Vagina (tissue), 2 donors: ENCODE results near the gene UBXN2A. TPM values are rescaled to one million over a fixed set of nuclear protein-coding genes. Genes with fewer than 3 reads are reported as not detected.

Experiments
- DNase-seq, 2 donors: peaks; one replicate each; pipeline ENCODE4 v3.0.0-alpha.2; 2017; ENCODE audit errors: extremely low spot score in 2 of 2
- H3K27ac ChIP-seq: fragments of 200-600 bp; sonication (generic); one replicate; pipeline ENCODE4 v1.5.1; 2019
- H3K27me3 ChIP-seq: fragments of 200-600 bp; sonication (generic); one replicate; pipeline ENCODE4 v1.5.1; 2019
- H3K36me3 ChIP-seq, 2 donors: fragments of 200-600 bp; sonication (generic); one replicate each; pipeline ENCODE4 v1.5.1; 2017 to 2019
- H3K4me1 ChIP-seq: fragments of 200-600 bp; sonication (generic); one replicate; pipeline ENCODE4 v1.5.1; 2019
- H3K4me3 ChIP-seq, 2 donors: fragments of 200-600 bp; sonication (generic); 1 replicate in 1 of 2; 2 replicates in 1 of 2; pipeline ENCODE4 v1.5.1; 2016 to 2019
- H3K9me3 ChIP-seq: fragments of 200-600 bp; sonication (generic); one replicate; pipeline ENCODE4 v1.5.1; 2019
- CTCF ChIP-seq, 3 experiments: fragments of 450-650 bp in 2 of 3; fragments of 200-600 bp in 1 of 3; sonication (generic) in 1 of 3; IDR thresholded peaks; one replicate each; pipeline ENCODE4 v1.5.1; 2017 to 2019; ENCODE audit warnings: antibody characterized with exemption in 3 of 3, mild to moderate bottlenecking in 2 of 3, moderate library complexity in 2 of 3
- POLR2A ChIP-seq, 2 donors: fragments of 450-650 bp; IDR thresholded peaks; one replicate each; pipeline ENCODE4 v1.6.1; 2017; ENCODE audit warnings: antibody characterized with exemption in 2 of 2, mild to moderate bottlenecking in 2 of 2, moderate library complexity in 2 of 2
- POLR2AphosphoS5 ChIP-seq, 2 donors: sonication (generic); formaldehyde crosslinking; IDR thresholded peaks; one replicate each; pipeline ENCODE4 v1.9.0; 2017; ENCODE audit warnings: antibody characterized with exemption in 2 of 2, mild to moderate bottlenecking in 2 of 2, low read depth in 1 of 2; ENCODE audit not compliant: insufficient read depth in 1 of 2
- intact Hi-C: fragments of 100-400 bp; cut with DNase I; formaldehyde crosslinking; loops from one replicate; pipeline ENCODE4 v1.15.1; 2023
- total RNA-seq: library from RNA; depleted of rRNA; stranded (reverse); fragments of >200 nt; gene quantifications from one replicate; pipeline ENCODE4 v1.2.3, GENCODE V29; 2016

The UBXN2A gene
- total RNA-seq, 1 donor from 2014 or later, result 12.5 TPM

GRCh38 chr2:24007693-24008092 is 67.4 kb downstream of the UBXN2A start:
- peaks cover 23% of the 10 kb centered on the region for H3K4me1 ChIP-seq
- no peaks in the 10 kb centered on the region for H3K9me3 ChIP-seq
- H3K27ac ChIP-seq, result no peak overlapping the region
- intact Hi-C loops, result no loop called here
- DNase-seq, result no peak
- TF ChIP-seq CTCF (IDR thresholded peaks at IDR 0.05) (no peak), POLR2A (IDR thresholded peaks at IDR 0.05) (no peak), POLR2AphosphoS5 (IDR thresholded peaks at IDR 0.05; ENCODE audit: insufficient read depth in 1 of 2, low read depth in 1 of 2) (no peak)
- no peak overlapping the region for H3K4me3 ChIP-seq
- no peaks in the 10 kb centered on the region for H3K36me3 ChIP-seq
- H3K27me3 ChIP-seq, result no peaks in the 10 kb centered on the region

GRCh38 chr2:24008672-24009366 is 68.6 kb downstream of the UBXN2A start:
- Histone ChIP-seq H3K4me1 (peaks cover 23% of the 10 kb centered on the region), H3K36me3 (no peaks in the 10 kb centered on the region), H3K27ac (no peak overlapping the region), H3K9me3 (no peaks in the 10 kb centered on the region), H3K27me3 (no peaks in the 10 kb centered on the region), H3K4me3 (no peak overlapping the region)
- DNase-seq, result no peak
- TF ChIP-seq POLR2AphosphoS5 (IDR thresholded peaks at IDR 0.05; ENCODE audit: insufficient read depth in 1 of 2, low read depth in 1 of 2) (no peak), POLR2A (IDR thresholded peaks at IDR 0.05) (no peak), CTCF (IDR thresholded peaks at IDR 0.05) (no peak)
- intact Hi-C loops, result no loop called here

DNA sequence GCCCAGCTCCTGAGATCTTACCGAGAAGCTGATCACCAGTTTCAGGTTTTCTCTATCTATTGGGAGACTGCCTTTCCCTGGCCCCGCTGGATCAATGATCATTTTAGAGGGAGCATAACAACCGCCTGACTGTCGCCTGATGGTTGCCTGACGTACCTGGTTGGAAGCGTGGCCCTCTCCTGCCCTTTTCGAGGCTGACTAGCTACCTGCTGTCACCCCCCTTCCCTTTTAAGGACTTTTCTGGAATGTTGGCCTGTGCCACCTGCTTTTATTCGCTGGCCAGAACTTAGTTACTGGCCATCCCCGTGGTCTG is 69.1 kb downstream of the UBXN2A start:
- peak overlapping the region in 1 of 2 donors; percentile 40 for H3K4me3 ChIP-seq
- intact Hi-C loops, result no loop called here

DNA sequence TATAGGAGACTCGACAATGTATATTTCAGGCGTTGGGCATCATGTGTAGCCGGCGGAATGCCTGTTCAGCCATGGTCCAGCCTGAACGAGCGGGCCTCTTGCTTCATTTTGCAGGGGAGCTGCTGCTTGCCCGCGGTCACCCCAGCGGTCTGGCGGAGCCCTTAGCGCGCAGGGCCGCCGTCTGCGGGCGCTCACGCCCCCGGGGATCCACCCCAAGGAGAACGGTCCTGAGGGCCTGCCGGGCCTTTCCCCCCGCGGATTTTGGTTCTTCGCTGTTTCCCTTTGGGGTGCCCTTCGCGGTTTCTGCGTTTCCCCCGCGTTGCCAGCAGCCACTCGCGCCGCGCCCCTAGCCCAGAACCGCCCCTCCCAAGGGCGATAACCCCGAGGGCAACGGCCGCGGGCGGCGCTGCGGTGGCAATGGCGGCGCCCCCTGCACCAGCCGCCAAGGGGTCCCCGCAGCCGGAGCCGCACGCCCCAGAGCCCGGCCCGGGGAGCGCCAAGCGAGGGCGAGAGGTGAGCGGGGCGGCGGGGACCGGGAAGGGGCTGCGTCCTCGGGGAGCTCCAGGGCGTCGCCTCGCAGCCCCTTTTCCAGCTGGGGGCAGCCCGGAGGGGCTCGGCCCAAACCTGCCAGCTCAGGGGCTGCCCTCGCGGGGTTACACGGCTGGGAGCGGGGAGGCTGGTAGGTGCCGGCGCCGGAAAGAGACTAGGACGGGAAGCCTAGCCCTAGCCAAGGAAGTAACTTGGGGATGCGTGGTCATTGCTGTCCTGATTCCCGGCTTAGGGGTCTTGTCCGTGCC is 69.6 kb downstream of the UBXN2A start, which contains the start of gene MFSD2B:
MFSD2B (plus strand) TSS at position 406 of the 797 bp plus-strand sequence; CDS start at position 418, 12 bp downstream.
- no peaks in the 10 kb centered on the region for H3K9me3 ChIP-seq
- peaks cover 23% of the 10 kb centered on the region for H3K4me1 ChIP-seq
- intact Hi-C loops, result no loop called here
- DNase-seq, result no peak
- no peaks in the 10 kb centered on the region for H3K36me3 ChIP-seq
- H3K4me3 ChIP-seq, result peak within 1 kb of the TSS; percentile 39 to 40
- no peaks in the 10 kb centered on the region for H3K27me3 ChIP-seq
- no peak within 1 kb of the TSS for H3K27ac ChIP-seq
- TF ChIP-seq POLR2A (IDR thresholded peaks at IDR 0.05) (no peak), CTCF (IDR thresholded peaks at IDR 0.05) (no peak), POLR2AphosphoS5 (IDR thresholded peaks at IDR 0.05; ENCODE audit: insufficient read depth in 1 of 2, low read depth in 1 of 2) (no peak)

More for the DNA sequence above, 69.1 kb downstream of the UBXN2A start:
- H3K27me3 ChIP-seq, result no peaks in the 10 kb centered on the region
- TF ChIP-seq POLR2A (IDR thresholded peaks at IDR 0.05) (no peak), CTCF (IDR thresholded peaks at IDR 0.05) (no peak), POLR2AphosphoS5 (IDR thresholded peaks at IDR 0.05; ENCODE audit: insufficient read depth in 1 of 2, low read depth in 1 of 2) (no peak)
- H3K4me1 ChIP-seq, result peaks cover 23% of the 10 kb centered on the region
- no peak for DNase-seq
- no peak overlapping the region for H3K27ac ChIP-seq
- no peaks in the 10 kb centered on the region for H3K9me3 ChIP-seq
- H3K36me3 ChIP-seq, result no peaks in the 10 kb centered on the region
